GM23338 (cell line): ENCODE data around the gene TLR1. TPM values are rescaled to one million over a fixed set of nuclear protein-coding genes. Genes with fewer than 3 reads are reported as not detected.

Source experiments
- ATAC-seq: fragments of 200-7000 bp; cut with Tn5 transposase; 3 replicates; pipeline ENCODE4 v1.9.1; 2020
- DNase-seq: peaks from one replicate; pipeline ENCODE4 v3.0.0-alpha.2; 2015; ENCODE audit warnings: low spot score
- H2AFZ ChIP-seq: fragments of 200-600 bp; sonication (generic); 2 replicates; pipeline ENCODE4 v1.8.0; 2016; ENCODE audit warnings: antibody characterized with exemption, mild to moderate bottlenecking, moderate library complexity
- H3F3A ChIP-seq: fragments of 200-600 bp; sonication (generic); replicated peaks from 2 replicates; pipeline ENCODE4 v1.8.0; 2017; ENCODE audit warnings: antibody characterized with exemption, mixed run types, low read depth
- H3K27ac ChIP-seq: fragments of 200-600 bp; sonication (generic); 2 replicates; pipeline ENCODE4 v1.6.1; 2016; ENCODE audit warnings: low read depth
- H3K27me3 ChIP-seq: fragments of 200-600 bp; sonication (generic); 2 replicates; pipeline ENCODE4 v1.8.0; 2016; ENCODE audit warnings: mild to moderate bottlenecking, mixed run types, moderate library complexity; ENCODE audit not compliant: insufficient read depth
- H3K36me3 ChIP-seq: fragments of 200-600 bp; sonication (generic); 2 replicates; pipeline ENCODE4 v1.8.0; 2016; ENCODE audit warnings: mild to moderate bottlenecking; ENCODE audit not compliant: insufficient read depth
- H3K4me1 ChIP-seq: fragments of 200-600 bp; sonication (generic); 2 replicates; pipeline ENCODE4 v1.8.0; 2016; ENCODE audit warnings: mild to moderate bottlenecking, moderate library complexity; ENCODE audit not compliant: insufficient read depth
- H3K4me2 ChIP-seq: fragments of 200-600 bp; sonication (generic); 2 replicates; pipeline ENCODE4 v1.7.1; 2017; ENCODE audit warnings: mixed run types
- H3K4me3 ChIP-seq: fragments of 200-600 bp; sonication (generic); 2 replicates; pipeline ENCODE4 v1.6.1; 2016; ENCODE audit warnings: mixed run types
- H3K79me2 ChIP-seq: fragments of 200-600 bp; sonication (generic); replicated peaks from 2 replicates; pipeline ENCODE4 v1.8.0; 2017; ENCODE audit warnings: mild to moderate bottlenecking; ENCODE audit not compliant: insufficient read depth
- H3K9me2 ChIP-seq: fragments of 200-600 bp; sonication (generic); 2 replicates; pipeline ENCODE4 v1.8.0; 2017; ENCODE audit not compliant: insufficient read depth
- H4K20me1 ChIP-seq: fragments of 200-600 bp; sonication (generic); replicated peaks from 2 replicates; pipeline ENCODE4 v1.8.0; 2017; ENCODE audit warnings: mild to moderate bottlenecking; ENCODE audit not compliant: insufficient read depth
- H3K27ac Mint-ChIP-seq: 2 replicates; pipeline ENCODE4 v1.8.0; 2020; ENCODE audit warnings: inconsistent platforms, mild to moderate bottlenecking, moderate library complexity, mixed read lengths
- H3K27me3 Mint-ChIP-seq: 3 replicates; pipeline ENCODE4 v1.8.0; 2022; ENCODE audit warnings: low read depth, mild to moderate bottlenecking, moderate library complexity, mixed read lengths, inconsistent platforms; ENCODE audit not compliant: insufficient read depth, poor library complexity
- H3K36me3 Mint-ChIP-seq: 3 replicates; pipeline ENCODE4 v1.8.0; 2021; ENCODE audit warnings: low read depth, mild to moderate bottlenecking, inconsistent platforms, moderate library complexity, mixed read lengths
- H3K4me1 Mint-ChIP-seq: 3 replicates; pipeline ENCODE4 v1.8.0; 2020; ENCODE audit warnings: mild to moderate bottlenecking, inconsistent platforms, mixed read lengths
- H3K4me3 Mint-ChIP-seq: 3 replicates; pipeline ENCODE4 v1.8.0; 2021; ENCODE audit warnings: moderate library complexity, mild to moderate bottlenecking, inconsistent platforms, mixed read lengths
- H3K9me3 Mint-ChIP-seq: 3 replicates; pipeline ENCODE4 v1.8.0; 2020; ENCODE audit warnings: moderate library complexity, mild to moderate bottlenecking, inconsistent platforms, mixed read lengths
- CREB1 ChIP-seq: fragments of 250-450 bp; sonication (Bioruptor Pico); IDR thresholded peaks from 2 replicates; pipeline ENCODE4 v1.5.0; 2020; ENCODE audit warnings: low read depth, mild to moderate bottlenecking, moderate library complexity
- JUNB ChIP-seq: IDR thresholded peaks from one replicate; pipeline ENCODE4 v1.6.1; 2016; ENCODE audit warnings: antibody characterized with exemption; ENCODE audit not compliant: unreplicated experiment
- ZNF462 ChIP-seq: fragments of 250-450 bp; sonication (Bioruptor Pico); IDR thresholded peaks from 2 replicates; pipeline ENCODE4 v1.5.0; 2020; ENCODE audit warnings: mild to moderate bottlenecking, moderate library complexity
- polyA plus RNA-seq: library from polyadenylated mRNA; unstranded; fragments of >200 nt; fragmentation: Nextera tagmentation; extraction: Ambion mirVana; gene quantifications from 2 replicates; pipeline ENCODE4 v1.2.1, GENCODE V29; 2016
- total RNA-seq: library from RNA; depleted of rRNA; stranded (reverse); fragments of >200 nt; shearing (Covaris generic); gene quantifications from 2 replicates; pipeline ENCODE4 v1.2.3, GENCODE V29; 2014
- TF ChIP-seq, protein P1 (sequence below): IDR thresholded peaks from 2 replicates; pipeline ENCODE4 v1.6.1; 2016; ENCODE audit warnings: antibody characterized with exemption

The TLR1 gene
- total and polyA plus RNA-seq, 2 experiments from 2014 or later: 0.07 TPM; not detected in 1

DNA sequence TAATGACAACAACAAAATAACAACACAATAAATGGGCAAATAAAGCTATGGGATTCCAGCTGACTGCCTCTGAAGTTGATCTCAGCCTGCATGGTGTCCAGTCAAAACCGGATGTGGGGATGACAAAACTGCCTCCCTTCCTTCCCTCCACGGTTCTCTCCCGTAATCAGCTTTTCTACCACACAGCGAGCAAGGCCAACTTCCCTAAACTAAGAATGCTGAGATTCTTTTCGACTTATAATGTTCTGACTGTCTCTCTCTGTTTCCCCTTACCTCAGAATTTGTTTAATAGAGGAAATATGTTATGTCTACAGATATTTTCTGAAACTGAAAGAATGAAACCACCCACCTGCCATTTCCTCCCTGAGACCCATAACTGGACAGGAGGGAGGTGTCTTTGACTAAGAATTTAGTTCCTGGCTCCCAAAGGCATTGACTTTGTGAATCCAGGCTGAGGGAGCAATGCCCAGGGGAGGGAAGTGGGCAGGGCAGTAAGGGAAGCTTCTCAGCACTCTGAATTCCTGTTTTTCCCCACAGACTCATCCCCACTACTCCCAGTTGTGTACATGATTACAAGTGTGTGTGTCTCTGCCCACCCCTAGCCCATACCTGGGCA lies 1.0 kb upstream of the TLR1 start (continued):
- TF ChIP-seq ZNF462: no peak

- ATAC-seq: no peak
- Histone ChIP-seq H3K4me2 (no peak overlapping the region), H3K36me3 (no peaks in the 10 kb centered on the region), H4K20me1 (no peaks in the 10 kb centered on the region), H3K27ac (no peak overlapping the region), H3K4me3 (no peak overlapping the region), H3K27me3 (no peaks in the 10 kb centered on the region), H3K9me2 (0 out of 2 replicates have a peak, but pooled peaks cover 8% of the 10 kb centered on the region), H2AFZ (no peak overlapping the region), H3K79me2 (no peaks in the 10 kb centered on the region), H3K4me1 (no peaks in the 10 kb centered on the region), H3F3A (no peaks in the 10 kb centered on the region)
- peaks cover 2% of the 10 kb centered on the region for H3K27me3 Mint-ChIP-seq
- no peak overlapping the region for H3K27ac Mint-ChIP-seq
- H3K36me3 Mint-ChIP-seq: peaks cover 17% of the 10 kb centered on the region
- no peak overlapping the region for H3K4me3 Mint-ChIP-seq
- DNase-seq: no peak
- TF ChIP-seq CREB1 (CRISPR knock-in tag) (no peak), JUNB (no peak)
- TF ChIP-seq, protein P1, sequence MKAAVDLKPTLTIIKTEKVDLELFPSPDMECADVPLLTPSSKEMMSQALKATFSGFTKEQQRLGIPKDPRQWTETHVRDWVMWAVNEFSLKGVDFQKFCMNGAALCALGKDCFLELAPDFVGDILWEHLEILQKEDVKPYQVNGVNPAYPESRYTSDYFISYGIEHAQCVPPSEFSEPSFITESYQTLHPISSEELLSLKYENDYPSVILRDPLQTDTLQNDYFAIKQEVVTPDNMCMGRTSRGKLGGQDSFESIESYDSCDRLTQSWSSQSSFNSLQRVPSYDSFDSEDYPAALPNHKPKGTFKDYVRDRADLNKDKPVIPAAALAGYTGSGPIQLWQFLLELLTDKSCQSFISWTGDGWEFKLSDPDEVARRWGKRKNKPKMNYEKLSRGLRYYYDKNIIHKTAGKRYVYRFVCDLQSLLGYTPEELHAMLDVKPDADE: no peak
- peaks cover 52% of the 10 kb centered on the region for H3K9me3 Mint-ChIP-seq
- H3K4me1 Mint-ChIP-seq: no peaks in the 10 kb centered on the region; the same call in 2 of the 3 replicates
Observed at GRCh38 chr4:38803833-38804653, 548 bp downstream of the TLR1 start.
